HG02840 (cell line): ENCODE measurements around the gene CISD1.
A peak's percentile ranks its signal among the peaks of the same experiment; 100 is the strongest.
"Not testable (repeated sequence)": the region's sequence is repeated elsewhere in the genome, so short reads cannot be mapped to it uniquely, and the experiment has no call there.

Experiments
- ATAC-seq: cut with Tn5 transposase; IDR thresholded peaks from one replicate; pipeline ENCODE4 v1.9.1; 2021; ENCODE audit warnings: mild to moderate bottlenecking, moderate library complexity, moderate number of reproducible peaks; ENCODE audit not compliant: unreplicated experiment, low FRiP score

Gene CISD1

DNA sequence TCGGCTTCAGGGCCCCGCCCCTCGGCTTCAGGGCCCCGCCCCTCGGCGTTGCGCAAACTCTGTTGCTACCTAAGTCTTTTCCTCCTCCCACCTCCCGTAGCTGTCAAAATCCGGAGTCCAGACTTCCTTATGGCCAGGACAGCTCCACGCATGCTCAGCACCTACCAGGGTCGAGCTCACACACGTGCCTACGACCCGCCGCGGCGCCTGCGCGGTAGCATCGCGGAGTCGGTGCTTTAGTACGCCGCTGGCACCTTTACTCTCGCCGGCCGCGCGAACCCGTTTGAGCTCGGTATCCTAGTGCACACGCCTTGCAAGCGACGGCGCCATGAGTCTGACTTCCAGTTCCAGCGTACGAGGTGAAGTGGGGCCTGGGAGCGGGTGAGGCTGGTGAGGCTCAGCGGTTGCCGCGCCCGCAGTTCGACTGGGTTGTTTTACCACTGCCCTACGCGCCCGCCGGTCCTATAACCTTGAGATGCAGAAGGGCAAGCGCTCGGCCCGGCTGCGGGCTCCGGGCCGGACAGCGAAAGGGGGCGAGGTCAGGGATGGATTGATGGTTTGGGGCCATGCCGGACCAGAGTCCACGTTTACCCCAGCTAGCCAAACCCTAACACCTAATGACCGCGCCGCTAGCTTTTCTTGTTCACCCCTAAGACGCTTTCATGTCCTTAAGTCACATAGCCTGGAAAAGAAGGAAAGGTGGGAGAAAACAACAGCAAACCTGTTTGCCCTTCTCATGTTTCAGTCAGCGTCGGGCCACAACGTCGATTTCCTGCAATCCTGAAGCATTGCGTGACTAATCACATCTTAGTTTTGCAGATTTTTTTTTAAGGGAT lies at the start of gene CISD1:
Gene CISD1, plus strand, starts transcription at position 217 of the 836 bp plus-strand sequence. Its CDS starts 112 bp downstream, at position 329.
- ATAC-seq, result peak; percentile 65

DNA sequence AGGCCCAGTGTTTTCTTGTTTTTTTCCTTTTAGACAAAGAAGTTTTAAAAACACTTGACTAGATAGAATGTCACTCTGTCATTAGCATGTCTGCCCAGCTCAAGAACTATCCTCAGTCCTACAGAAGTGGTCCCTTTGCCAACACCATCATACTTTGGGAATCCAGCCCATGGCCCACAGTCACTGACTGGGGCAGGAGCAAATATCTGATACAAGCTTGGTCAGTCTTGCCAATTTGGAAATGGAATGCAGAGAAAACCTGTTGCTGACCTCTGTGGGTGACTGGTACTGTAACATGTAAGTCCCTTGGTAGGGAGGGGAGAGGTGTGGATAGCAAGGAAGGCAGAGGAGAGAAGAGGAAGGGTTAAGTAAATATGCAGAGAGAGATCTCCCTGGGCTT lies 49.1 kb upstream of the CISD1 start:
- ATAC-seq, result no peak

DNA sequence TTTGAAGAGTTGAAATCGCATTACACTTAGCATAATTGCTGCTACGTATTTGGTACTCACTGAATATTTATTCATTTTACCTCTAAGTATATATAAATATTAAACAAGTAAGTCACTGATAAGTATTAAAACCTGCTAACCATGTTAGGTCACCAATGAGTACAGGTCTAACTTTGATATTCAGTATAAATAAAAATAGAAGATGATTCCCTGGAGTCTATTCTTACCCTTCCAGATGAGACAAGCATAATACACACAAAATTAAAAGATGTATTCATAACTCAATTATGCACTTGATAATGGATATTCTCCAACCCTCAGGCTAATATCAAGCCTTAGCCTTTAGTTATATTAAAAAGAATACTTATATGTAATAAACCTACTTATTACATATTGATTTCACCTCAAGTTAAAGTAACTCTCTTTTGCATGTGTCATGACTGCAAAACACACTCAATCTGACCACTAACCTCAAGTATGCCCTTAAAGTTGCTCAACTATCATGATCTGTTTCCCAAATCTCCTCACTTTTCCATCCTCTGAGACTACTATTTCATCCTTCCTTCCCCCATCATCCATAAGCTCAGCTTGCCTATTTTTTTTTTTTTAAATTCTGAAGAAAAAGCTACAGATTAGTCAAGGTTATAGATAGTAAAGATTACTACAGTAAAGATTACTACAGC lies 48.1 kb upstream of the CISD1 start:
- no peak for ATAC-seq

DNA sequence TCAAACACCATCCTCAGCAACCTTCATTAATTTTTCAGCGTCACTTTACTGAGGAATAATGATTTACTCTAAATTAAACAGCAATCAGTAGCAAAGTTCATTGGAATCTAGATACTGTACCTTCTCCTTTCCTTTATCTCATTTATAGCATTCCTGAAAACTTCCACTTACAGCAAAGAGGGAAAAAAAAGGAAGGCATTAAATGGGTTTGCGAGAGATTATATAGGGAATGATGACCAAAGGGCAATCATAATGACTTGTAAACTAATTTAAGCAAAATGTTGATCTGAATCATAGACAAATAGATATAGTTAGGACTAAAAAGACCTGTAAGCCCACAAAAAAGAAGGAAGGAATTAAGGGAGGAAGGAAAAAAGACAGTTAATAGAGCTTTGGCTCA lies 43.3 kb upstream of the CISD1 start:
- ATAC-seq, result no peak

DNA sequence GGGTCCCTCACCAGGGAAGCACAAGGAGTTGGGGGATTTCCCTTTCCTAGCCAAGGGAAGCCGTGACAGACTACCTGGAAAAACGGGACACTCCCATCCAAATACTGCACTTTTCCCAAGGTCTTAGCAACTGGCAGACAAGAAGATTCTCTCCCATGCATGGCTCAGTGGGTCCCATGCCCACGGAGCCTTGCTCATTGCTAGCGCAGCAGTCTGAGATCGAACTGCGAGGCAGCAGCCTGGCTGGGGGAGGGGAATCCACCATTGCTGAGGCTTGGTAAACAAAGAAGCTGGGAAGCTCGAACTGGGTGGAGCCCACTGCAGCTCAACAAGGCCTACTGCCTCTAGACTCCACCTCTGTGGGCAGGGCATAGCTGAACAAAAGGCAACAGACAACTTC lies 39.1 kb upstream of the CISD1 start:
- not testable (repeated sequence) for ATAC-seq

DNA sequence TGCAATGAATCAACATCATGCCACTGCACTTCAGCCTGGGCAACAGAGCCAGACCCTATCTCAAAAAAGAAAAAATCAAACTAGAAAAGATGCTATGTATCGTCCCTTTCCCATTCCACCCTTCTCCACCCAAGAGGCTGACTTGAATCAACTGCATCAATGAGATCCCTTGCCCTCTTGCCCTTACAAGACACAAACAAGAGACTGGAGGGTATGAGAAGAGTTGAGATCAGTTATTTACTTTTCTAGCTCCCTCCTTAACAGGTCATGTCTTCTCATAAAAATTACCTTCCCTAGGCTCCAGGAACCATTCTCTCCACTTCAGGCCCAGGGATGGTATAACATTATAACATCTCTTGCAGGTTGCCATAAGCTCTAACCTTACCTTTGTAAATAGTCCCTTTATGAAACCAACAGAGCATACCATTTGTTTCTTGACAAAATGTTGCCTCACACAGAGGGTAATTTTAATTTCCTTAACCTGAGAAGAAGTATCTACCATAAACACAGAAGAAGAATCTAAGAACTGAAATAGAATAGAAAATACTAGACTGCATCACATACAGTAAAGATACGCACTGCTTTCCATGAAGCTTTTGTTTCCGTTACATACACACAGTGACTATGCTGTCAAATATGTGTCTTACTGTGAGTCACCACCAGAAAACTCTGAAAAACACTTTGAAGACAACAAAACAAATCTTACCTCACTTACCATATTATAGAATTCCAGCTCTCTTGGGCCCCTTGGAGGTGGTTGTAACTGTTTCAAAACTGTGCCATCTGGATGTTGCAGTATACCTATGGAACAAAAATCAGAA lies 31.7 kb upstream of the CISD1 start:
- no peak for ATAC-seq

DNA sequence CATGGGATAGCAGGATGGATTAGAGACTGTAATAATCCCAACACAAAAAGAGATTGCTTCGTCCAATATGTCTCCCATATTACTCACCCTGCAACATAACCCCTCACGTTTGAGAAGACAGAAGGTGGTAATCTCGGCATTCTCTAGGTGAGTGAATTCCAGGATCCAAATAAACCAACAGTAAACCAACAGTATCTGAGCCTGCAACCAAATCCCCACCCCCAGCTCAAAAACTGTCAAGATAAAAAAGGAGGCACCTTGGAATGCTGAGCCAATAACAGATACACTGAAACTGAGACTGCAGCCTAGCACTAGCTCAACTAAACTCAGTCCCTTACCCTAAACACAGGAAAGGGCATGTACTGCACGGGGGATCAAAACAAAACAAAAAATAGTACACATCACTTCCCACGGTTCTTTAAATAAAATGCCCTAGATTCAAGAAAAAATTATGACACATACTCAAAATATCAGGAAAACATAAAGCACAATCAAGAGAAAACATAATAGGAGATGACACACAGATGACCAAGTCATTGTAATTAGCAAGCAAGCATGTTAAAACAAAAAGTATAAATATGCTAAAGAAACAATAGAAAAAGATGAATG lies 29.3 kb upstream of the CISD1 start:
- no peak for ATAC-seq

DNA sequence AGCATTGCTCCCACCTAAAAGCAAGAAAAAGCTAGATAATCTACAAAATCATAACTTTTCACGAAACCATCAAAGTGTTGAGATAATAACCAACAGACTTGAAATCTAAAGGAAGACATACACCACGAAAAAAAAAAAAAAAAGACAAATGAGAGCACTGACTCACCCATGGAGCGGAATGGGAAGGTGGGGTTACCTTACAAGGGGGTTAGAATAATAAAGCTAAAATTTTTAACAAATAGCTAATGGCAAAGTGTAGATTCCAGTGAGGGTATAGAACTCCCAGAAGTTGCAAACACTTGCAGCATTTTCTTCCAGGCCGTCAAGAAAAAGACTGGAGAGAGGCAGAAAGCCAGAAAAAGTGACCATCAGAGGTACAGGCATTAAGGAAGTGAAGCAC lies 28.4 kb upstream of the CISD1 start:
- ATAC-seq, result no peak

DNA sequence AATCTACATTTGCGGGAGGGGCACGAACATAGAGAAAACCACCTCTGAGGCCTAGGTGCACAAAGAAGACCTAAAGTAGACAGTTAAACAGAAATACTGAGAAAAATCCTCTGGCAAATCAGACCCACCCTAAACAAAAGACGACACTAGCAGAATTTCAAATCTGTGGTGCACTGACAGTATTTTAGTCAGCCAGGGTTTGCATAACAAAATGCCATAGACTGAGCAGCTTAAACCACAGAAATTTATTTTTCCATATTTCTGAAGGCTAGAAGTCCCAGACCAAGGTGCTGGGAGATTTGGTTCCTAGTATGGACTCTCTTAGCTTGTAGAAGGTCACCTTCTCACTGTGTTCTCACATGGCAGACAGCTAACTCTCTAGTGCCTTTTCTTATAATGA lies 27.6 kb upstream of the CISD1 start:
- ATAC-seq, result no peak

DNA sequence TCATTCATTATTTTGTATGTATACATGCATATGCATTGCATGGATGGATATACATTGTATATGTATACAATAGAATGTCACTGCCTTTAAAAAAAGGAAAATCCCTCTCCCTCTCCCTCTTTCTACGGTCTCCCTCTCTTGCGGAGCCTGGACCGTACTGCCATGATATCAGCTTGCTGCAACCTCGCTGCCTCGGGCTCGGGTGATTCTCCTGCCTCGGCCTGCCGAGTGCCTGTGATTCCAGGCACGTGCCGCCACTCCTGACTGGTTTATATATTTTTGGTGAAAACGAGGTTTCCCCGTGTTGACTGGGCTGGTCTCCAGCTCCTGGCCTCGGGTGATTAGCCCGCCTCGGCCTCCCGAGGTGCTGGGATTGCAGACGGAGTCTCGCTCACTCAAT lies 25.7 kb upstream of the CISD1 start:
- no peak for ATAC-seq

DNA sequence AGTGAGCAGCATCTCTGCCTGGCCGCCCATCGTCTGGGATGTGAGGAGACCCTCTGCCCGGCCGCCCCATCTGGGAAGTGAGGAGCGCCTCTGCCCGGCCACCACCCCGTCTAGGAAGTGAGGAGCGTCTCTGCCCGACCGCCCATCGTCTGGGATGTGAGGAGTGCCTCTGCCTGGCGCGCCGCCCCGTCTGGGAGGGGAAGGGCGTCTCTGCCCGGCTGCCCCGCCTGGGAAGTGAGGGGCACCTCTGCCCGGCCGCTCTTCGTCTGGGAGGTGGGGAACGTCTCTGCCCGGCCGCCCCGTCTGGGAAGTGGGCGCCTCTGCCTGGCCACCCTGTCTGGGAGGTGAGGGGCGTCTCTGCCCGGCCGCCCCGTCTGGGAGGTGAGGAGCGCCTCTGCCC lies 25.2 kb upstream of the CISD1 start:
- not testable (repeated sequence) for ATAC-seq

DNA sequence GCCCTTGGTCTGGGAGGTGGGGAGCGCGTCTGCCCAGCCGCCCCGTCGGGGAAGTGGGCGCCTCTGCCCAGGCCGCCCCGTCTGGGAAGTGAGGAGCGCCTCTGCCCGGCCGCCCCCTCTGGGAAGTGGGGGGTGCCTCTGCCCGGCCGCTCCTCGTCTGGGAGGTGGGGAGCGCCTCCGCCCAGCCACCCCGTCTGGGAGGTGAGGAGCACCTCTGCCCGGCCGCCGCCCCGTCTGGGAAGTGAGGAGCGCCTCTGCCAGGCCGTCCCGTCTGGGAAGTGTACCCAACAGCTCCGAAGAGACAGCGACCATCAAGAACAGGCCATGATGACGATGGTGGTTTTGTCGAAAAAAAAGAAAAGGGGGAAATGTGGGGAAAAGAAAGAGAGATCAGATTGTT lies 24.7 kb upstream of the CISD1 start:
- ATAC-seq, result not testable (repeated sequence)

DNA sequence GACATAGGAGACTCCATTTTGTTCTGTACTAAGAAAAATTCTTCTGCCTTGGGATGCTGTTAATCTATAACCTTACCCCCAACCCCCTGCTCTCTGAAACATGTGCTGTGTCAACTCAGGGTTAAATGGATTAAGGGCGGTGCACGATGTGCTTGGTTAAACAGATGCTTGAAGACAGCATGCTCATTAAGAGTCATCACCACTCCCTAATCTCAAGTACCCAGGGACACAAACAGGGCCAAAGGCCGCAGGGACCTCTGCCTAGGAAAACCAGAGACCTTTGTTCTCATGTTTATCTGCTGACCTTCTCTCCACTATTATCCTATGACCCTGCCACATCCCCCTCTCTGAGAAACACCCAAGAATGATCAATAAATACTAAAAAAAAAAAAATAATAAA lies 24.3 kb upstream of the CISD1 start:
- ATAC-seq, result not testable (repeated sequence)

DNA sequence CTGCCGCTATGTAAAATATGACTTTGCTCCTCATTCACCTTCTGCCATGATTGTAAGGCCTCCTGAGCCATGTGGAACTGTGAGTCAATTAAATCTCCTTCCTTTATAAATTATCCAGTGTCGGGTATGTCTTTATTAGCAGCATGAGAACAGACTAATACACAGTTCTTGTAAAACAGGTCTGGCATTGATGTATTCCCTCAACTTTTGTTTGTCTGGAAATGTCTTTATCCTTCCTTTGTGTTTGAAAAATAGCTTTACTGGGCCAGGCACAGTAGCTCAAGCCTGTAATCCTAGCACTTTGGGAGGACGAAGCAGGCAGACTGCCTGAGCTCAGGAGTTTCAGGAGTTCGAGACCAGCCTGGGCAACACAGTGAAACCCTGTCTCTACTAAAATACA lies 15.8 kb upstream of the CISD1 start:
- ATAC-seq, result no peak

DNA sequence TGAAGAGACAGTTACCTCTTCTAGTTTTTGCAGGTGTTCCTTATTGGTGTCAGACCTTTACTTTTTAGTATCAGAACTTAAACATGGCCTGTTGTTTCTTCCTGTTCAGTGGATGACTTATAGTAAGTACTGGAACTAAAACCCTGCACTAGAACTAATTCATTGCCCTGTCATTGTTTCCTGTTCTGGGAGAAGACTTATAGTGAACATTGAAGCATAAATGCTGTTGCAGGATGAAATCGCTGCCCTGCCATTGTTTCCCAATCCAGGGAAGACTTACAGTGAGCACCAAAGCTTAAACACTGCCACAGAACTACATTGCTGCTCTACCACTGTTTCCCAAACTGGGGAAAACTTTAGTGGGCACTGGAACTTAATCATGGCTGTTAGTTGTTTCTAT lies 14.3 kb upstream of the CISD1 start:
- ATAC-seq, result no peak

DNA sequence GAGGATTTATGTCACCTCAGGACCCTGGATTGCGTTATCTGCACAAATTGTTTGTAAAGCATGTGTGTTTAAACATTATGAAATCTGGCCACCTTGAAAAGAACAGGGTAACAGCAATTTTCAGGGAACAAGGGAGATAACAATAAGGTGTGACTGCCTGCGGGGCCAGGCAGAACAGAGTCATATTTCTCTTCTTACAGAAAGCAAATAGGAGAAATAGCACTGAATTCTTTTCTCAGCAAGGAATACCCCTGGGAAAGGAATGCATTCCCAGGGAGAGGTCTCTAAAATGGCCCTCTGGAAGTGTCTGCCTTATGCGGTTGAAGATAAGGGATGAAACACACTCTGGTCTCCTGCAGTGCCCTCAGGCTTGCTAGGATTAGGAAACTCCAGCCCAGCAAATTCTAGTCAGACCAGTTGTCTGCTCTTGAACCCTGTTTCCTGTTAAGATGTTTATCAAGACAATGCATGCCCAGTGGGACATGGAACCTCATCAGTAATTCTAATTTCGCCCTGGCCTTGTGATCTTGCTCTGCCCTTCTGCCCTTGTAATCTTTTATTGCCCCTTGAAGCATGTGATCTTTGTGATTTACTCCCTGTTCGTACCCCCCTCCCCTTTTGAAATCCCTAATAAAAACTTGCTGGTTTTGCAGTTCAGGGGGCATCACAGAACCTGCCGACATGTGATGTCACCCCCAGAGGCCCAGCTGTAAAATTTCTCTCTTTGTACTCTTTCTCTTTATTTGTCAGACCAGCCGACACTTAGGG lies 12.8 kb upstream of the CISD1 start:
- not testable (repeated sequence) for ATAC-seq

DNA sequence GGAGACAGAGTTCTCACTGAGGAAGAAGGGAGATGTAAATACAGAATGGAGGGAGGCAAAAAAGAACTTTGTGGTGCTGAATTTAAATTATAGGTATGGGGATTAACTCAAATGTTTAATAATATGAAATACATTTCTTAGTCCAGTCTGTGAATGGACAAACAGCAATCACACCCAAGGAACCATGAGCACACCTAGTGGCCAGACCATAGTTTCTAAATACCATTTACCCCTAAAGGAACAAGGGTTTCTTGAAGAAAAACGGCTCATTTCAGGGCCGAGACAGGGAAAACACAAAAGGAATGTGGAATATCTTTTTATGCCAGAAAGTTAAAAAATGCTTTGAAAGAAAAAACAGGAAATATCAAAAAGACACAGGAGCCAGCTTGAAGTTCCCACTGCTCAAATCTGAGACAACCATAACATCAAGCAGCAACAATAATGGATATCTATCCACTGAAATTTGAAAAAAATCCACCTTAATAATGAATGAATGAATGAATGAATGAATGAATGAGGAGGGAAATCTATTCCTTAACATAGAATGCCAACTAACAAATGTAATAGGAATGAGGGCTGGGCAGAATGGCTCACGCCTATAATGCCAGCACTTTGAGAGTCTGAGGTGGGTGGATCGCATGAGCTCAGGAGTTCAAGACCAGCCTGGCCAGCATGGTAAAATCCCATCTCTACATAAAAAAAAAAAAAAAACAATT lies 9.8 kb upstream of the CISD1 start:
- ATAC-seq, result no peak

DNA sequence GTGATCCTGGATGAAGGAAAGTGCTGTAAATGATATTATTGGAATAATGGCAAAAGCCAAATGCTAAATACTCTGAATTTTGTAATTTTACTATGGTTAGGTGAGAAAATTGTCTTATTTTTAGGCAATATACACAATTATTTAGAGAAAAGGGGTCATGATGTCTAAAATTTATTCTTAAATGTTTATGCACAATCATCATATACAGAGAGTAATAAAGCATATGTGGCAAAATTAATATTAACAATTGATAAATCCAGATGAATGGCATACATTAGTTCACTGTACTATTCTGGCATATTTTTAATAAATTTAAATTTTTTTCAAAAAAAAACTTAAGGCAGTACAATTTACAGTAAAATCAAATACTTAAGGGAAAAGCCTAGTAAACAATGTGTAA lies 8.6 kb upstream of the CISD1 start:
- ATAC-seq, result no peak

DNA sequence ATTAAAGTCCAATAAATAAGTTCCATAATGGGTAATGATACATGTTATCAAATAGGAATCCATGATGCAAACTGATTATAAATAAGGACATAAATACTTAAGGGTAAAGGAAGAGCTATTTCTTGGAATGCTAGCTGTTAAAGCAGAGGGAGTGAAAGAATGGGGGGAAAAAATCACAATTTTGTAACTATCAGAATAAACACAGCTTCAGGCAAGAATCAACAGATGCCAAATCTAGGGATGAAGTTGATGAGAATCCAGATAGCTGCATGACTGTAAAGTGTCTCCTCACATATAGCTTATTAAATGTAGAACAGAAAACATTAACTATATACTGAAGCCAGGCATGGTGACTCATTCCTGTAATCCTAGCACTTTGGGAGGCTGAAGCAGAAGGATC lies 6.2 kb upstream of the CISD1 start:
- no peak for ATAC-seq
